ENCODE measurements around the gene UAP1. TPM values are rescaled to one million over a fixed set of nuclear protein-coding genes. Genes with fewer than 3 reads are reported as not detected.

Gene UAP1
- polyA plus RNA-seq, 1 of the 3 experiments (the other 2 are of a cell fraction) = 32.3 TPM

GRCh38 chr1:162578071-162578700 lies 16.7 kb downstream of the UAP1 start:
- no peaks in the 10 kb centered on the region for H3K4me1 ChIP-seq (ENCODE audit: control insufficient read depth in 1 of 2, insufficient read depth in 2 of 2, low read depth in 1 of 2, low read length in 1 of 2)
- peaks cover 14% of the 10 kb centered on the region for H3F3A ChIP-seq (replicated peaks; ENCODE audit: insufficient read depth)
- peaks cover 64% of the 10 kb centered on the region for H3K79me2 ChIP-seq (ENCODE audit: insufficient read depth)
- no peak for DNase-seq
- H2AFZ ChIP-seq (ENCODE audit: low read depth) = 0 out of 2 replicates have a peak overlapping the region, but pooled peaks have one; percentile 13
- no peaks in the 10 kb centered on the region for H3K27me3 ChIP-seq (ENCODE audit: insufficient read depth)
- TF ChIP-seq MXI1 (IDR thresholded peaks at IDR 0.05; ENCODE audit: low read depth, low read length) (no peak), YY1 (IDR thresholded peaks at IDR 0.05; ENCODE audit: low read depth) (no peak), FOXM1 (IDR thresholded peaks at IDR 0.05; ENCODE audit: low read depth) (no peak), MEF2A (IDR thresholded peaks at IDR 0.05; ENCODE audit: borderline replicate concordance, low read depth) (no peak), TAF1 (IDR thresholded peaks at IDR 0.05; ENCODE audit: borderline replicate concordance, low read depth, low read length) (no peak), RXRA (IDR thresholded peaks at IDR 0.05; ENCODE audit: borderline replicate concordance, low read depth) (no peak), FOXJ3 (CRISPR knock-in tag; IDR thresholded peaks at IDR 0.05) (no peak), USF2 (IDR thresholded peaks at IDR 0.05; ENCODE audit: borderline replicate concordance, low read depth, low read length) (no peak), CTCF (IDR thresholded peaks at IDR 0.05) (no peak), USF1 (IDR thresholded peaks at IDR 0.05; ENCODE audit: borderline replicate concordance, low read depth) (no peak), RCOR1 (IDR thresholded peaks at IDR 0.05; ENCODE audit: low read length) (no peak)
- H4K20me1 ChIP-seq (ENCODE audit: insufficient read depth) = no peaks in the 10 kb centered on the region
- no peak overlapping the region for H3K4me3 ChIP-seq (ENCODE audit: low read depth in 2 of 2, low read length in 1 of 2)
- POLR2A ChIA-PET = no interaction called here
- 89% methylated on average over 4 of the region's 4 CpGs for WGBS (ENCODE audit: low lambda C conversion rate)
- CTCF ChIA-PET = interaction anchor here (0.7 to 1.9 kb wide), 3 partner anchors 23 to 48 kb away, joined by 3 to 4 read pairs (median 3); no protein-coding TSS in a partner anchor
- no peak overlapping the region for H3K4me2 ChIP-seq
- peaks cover 44 to 62% of the 10 kb centered on the region in 2 experiments for H3K36me3 ChIP-seq (replicated peaks in 1 of 2; ENCODE audit: control insufficient read depth in 1 of 2, insufficient read depth in 2 of 2, low read length in 1 of 2)
- no peak overlapping the region for H3K9ac ChIP-seq
- no peaks in the 10 kb centered on the region for H3K9me2 ChIP-seq
- no peaks in the 10 kb centered on the region for H3K9me3 ChIP-seq
- H3K27ac ChIP-seq (ENCODE audit: low read depth in 2 of 2, low read length in 1 of 2) = no peak overlapping the region

GRCh38 chr1:162578936-162579335 lies 17.4 kb downstream of the UAP1 start:
- peaks cover 14% of the 10 kb centered on the region for H3F3A ChIP-seq (replicated peaks; ENCODE audit: insufficient read depth)
- H3K27ac ChIP-seq (ENCODE audit: low read depth in 2 of 2, low read length in 1 of 2) = no peak overlapping the region
- no peak overlapping the region for H3K9ac ChIP-seq
- no peak for TF ChIP-seq CTCF (IDR thresholded peaks at IDR 0.05)
- TF ChIP-seq USF2 (IDR thresholded peaks at IDR 0.05; ENCODE audit: borderline replicate concordance, low read depth, low read length) = no peak
- no peak for TF ChIP-seq IRF3 (IDR thresholded peaks at IDR 0.05; ENCODE audit: low read depth, low read length)
- no peak for TF ChIP-seq SMC3 (IDR thresholded peaks at IDR 0.05; ENCODE audit: low read depth, low read length)
- TF ChIP-seq NFIC (IDR thresholded peaks at IDR 0.05; ENCODE audit: borderline replicate concordance) = no peak
- TF ChIP-seq TCF12 (IDR thresholded peaks at IDR 0.05) = no peak
- CTCF ChIA-PET = interaction anchor here (0.7 to 1.9 kb wide), 4 partner anchors 22 to 222 kb away, joined by 3 to 4 read pairs (median 4); no protein-coding TSS in a partner anchor
- no peak overlapping the region; the same call in 1 of the 2 replicates for H2AFZ ChIP-seq (ENCODE audit: low read depth)
- no peak for DNase-seq
- peaks cover 64% of the 10 kb centered on the region for H3K79me2 ChIP-seq (ENCODE audit: insufficient read depth)
- H3K4me2 ChIP-seq = no peak overlapping the region
- H3K4me3 ChIP-seq (ENCODE audit: low read depth in 2 of 2, low read length in 1 of 2) = no peak overlapping the region
- WGBS (ENCODE audit: low lambda C conversion rate) = 93% methylated on average over 1 of the region's 1 CpG
- no peaks in the 10 kb centered on the region for H4K20me1 ChIP-seq (ENCODE audit: insufficient read depth)
- POLR2A ChIA-PET = no interaction called here
- 0 out of 4 replicates have a peak, but pooled peaks cover 0 to 3% of the 10 kb centered on the region in 2 experiments for H3K4me1 ChIP-seq (ENCODE audit: control insufficient read depth in 1 of 2, insufficient read depth in 2 of 2, low read depth in 1 of 2, low read length in 1 of 2)
- no peaks in the 10 kb centered on the region for H3K9me2 ChIP-seq
- H3K9me3 ChIP-seq = no peaks in the 10 kb centered on the region
- H3K27me3 ChIP-seq (ENCODE audit: insufficient read depth) = no peaks in the 10 kb centered on the region
- H3K36me3 ChIP-seq (replicated peaks in 1 of 2; ENCODE audit: control insufficient read depth in 1 of 2, insufficient read depth in 2 of 2, low read length in 1 of 2) = peaks cover 44 to 70% of the 10 kb centered on the region in 2 experiments

Measured in SK-N-SH (cell line).